Bone marrow (tissue), 2 donors: ENCODE data around the gene DKK3.

Experiments used
- DNase-seq, 2 donors: peaks; one replicate each; lab custom pipeline; 2025; lab: John Stamatoyannopoulos, UW

Gene DKK3

DNA sequence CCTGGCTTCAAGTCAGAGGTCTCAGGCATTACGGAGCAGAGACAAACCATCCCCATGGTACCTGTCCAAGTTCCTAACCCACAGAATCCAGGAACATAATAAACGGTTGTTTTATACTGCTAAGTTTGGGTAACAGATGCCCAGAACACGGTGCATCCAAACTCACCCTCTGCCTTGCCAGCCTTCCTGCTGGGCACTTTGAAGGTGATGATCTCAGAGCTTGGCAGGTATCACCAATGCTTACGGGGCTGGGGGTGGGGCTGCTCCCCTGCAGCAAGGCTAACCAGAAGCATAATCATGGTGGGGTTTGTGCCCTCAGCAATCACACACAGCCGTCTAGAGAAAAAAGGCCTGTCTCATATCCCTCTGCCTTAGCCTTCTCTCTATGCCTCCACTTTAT lies 27.1 kb downstream of the DKK3 start:
- DNase-seq, result no peak

DNA sequence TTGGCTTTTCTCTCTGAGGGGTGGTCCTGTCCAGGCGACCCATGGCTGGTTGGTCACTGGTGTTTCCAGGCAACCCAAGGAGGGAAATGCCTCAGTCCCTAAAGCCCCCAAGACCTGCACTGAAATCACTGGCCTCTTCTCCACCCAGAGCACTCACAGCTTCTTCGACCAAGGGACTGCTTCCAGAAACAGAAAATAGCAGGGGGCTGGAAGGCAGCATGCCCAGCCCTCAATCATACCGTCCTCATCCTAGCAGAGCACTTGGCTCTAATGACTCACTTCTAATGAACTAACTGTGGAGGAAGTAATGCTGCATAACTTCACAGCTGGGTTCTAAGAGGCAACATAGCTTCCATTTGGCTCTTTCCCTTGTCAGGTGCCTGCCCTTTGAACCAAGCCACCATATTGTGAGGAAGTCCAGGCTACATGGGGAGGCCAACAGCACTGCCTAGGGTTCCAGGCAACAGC lies 27.6 kb downstream of the DKK3 start:
- DNase-seq, result no peak

DNA sequence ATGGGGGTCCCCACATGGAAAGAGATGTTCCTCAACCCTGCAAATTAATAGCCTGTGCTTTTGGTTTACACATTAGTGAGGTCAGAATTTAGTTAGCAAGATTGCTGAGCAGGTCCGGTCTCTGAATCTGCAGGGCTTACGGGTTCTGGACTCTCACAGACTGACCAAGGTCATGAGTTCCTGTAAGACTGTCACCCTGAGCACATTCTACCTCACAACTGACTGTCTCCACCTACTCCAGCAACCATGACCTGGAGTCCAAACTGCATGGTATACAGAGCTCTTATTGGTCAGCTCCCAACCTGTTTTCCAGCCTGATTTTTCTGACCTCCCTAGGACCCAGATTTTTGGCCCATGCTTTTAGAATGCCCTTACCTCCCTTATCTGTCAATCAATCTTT lies 28.2 kb downstream of the DKK3 start:
- DNase-seq, result no peak

DNA sequence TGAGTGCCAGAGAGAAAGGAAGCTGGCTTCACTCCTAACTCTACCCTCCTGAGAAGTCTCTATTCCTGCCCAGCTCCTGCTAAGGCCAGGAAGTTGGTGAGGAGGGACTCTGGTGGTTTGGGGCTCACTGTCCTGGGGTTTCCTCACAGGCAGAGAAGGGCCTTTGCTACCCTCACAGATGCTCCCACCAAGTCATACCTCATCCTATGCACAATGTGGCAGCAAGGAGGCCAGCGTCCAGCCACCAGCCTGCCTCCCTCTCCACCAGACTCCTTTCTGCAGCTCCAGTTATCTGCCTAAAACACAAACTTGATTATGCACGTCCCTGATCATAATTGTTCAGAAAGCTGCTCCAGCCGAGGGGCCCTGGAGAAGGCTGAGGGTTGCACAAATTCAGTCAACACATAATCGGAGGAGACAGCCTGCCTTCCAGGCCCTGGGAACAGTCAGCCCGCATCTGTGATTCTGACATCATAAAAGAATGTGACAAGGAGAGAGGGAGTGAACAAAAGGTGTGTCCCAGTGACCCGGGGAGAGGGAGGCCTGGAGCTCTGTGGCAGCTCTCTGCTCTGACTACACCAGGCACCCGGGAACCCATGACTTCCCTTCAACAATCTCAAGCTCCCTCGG lies 28.8 kb downstream of the DKK3 start:
- no peak for DNase-seq

DNA sequence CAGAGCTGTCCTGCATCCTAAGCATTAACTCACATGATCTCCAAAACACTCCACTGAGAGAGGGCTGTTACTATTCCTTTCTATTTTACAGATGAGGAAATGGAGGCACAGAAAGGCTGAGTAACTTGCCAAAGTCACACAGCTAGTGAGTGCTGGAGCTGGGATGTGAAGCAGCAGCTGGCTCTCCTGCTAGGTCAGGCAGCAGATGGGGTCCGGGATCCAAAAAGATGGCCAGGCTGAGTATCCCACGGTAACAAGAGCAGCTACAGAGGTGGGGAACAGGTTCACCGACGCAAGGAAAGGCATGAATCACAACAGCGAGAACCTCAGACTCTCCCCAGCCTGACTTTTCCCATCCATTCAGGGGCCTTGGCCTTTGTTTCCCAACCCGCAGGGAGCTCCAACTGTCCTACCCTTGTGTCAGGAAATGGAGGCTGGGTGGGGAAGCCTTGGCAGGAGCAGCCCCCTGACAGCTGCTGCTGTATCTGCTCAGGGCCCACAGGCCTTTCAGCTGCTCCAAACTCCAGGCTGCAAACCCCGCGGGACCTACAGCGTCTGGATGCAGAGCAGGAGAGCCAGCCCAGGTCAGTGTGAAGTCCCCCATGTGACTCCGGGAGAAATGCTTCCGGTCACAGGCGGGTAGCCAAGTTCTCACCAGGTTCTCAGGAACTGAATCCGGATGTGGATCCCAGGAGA lies 29.5 kb downstream of the DKK3 start:
- no peak for DNase-seq

DNA sequence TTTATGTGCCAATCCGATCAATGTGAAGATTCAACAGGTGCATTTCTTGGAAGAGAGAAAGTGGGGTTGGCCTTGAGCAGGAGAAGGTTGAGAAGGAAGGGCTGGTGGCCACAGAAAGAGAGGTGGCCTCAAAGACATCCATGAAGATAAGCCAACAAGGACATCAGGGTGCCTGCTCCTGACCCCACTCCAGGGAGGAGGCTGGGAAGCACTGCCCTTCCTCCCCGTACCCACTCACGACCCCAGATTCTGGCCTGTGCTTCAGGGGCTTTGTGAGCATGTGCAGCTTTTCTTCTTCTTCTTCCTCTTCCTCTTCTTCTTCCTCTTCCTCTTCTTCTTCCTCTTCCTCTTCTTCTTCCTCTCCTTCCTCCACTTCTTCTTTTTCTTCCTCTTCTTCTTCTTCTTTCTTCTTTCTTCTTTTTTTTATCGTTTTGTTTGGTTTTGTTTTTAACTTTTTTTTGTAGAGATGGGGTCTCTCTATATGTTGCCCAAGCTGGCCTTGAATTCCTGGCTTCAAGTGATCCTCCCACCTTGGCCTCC lies 30.3 kb downstream of the DKK3 start:
- DNase-seq, result no peak

DNA sequence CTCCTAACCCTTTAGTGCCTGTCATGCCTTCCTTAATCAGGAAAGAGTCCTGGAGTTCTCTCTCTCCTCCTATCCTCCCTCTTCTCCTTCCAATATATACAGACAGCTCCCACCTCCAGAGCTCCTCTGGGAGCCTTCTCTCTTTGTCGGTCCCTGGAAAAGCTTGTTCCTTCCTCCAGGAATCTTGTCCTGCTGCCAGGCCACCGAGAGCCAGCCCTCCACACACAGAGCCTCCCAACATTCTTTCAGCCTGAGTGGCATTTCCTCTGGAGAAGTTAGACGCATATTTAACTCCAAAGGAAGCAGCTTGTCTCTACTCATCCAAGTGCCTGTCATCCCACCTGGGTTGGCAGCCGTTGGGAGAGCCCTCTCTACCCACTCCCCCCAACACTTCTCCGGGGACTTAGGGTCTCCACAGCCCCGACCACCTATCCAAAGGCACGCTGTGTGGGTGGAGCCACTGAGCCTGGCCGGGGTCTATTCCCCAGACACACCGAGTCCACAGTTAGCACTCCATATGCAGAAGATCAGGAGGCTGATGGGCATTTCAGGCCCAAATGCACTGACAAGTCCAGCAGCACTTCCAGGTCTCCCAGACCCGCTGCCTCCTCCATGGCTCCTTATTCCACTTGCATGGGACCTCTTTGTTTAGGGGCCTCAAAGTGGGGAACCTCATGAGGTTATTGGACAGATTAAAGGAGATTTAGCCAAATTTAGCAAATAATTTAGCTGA lies 31.1 kb downstream of the DKK3 start:
- no peak for DNase-seq

DNA sequence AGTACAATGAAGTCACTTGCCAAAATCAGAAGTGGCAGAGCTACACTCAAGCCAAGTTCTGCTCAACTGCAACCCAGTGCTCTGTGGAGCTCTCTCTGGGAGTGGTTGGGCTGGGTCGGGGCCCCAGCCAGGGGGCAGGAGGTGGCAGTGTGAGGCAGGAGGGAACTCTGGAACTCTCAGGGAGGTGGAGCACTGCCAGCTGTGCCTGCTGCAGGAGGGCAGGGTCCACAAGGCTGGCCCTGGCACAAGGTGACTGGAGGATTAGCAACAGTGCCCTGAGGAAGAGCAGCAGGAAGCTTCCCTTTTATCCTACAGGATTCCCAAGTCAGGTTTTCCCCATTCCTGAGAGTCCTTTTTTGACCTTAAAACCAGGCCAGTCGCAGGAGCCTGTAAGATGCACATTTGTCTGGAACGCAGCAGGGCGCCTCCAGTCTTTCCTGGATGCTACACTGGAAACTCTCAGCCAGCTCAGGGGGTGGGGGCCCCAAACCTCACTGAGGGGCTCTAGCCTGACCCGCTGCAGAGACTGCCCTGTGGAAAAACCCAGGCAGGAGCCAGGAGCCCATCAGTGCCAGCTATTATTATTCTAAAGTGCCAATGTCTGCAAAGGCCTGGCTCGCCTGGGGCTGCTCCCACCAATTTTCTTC lies 31.8 kb downstream of the DKK3 start:
- no peak for DNase-seq

DNA sequence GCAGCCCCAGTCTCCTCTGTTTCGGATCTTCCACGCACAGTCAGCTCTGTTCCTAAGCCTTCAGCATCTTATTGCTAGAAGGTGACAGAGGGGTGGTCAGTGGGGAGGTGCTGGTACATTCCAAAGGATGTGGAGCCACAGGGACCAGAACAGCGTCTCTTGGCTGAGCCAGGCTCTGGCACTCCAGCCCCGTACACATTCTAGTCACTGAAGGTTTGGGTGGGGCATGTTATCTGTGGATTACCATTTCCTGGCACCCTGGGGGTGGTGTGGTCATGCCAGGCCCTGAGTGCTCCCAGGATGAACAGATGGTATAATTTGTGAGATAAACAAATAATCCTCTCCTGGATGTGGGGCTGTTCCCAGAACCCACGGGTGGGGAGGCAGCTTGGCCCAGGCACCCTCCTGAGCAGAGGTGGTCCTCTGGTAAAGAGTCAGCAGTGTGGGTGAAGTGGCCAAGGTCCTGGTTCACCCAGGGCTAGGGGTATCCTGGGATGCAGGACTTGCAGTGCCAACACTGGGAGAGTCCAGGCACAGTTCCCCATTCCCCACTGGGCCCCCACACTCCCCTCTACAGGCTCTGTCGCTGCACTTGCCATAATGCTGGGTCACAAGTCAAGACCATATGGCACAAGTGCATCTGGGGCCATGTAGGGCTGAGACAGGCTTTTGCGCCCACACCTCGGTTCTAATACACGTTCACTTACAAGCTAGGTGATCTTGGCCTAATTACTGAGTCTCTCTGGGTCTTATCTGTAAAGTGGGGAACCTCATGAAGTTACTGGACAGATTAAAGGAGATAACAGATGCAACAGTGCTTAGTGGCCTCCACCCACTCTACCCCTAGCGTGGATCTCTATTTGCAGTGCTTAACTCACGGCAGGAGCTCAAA lies 33.0 kb downstream of the DKK3 start:
- DNase-seq, result no peak

DNA sequence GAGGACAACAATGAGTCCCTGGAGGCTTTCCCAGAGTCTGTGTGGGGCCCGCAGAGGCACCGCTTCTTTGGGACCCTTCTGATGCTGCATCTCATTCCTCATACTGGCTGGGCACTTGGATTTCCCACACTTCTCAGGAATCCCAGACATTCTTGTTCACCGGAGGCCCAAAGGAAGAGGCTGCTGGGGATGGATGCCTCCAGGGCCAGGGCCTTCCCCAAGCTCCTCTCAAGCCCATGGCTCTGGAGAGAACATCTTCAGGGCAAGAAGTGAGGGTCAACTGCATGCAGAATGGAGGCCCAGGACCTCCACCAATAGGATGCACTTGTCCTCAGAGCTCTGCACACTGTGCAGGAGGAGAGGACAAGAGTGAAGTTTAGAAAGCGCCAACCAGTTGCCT lies 34.6 kb downstream of the DKK3 start:
- no peak for DNase-seq

DNA sequence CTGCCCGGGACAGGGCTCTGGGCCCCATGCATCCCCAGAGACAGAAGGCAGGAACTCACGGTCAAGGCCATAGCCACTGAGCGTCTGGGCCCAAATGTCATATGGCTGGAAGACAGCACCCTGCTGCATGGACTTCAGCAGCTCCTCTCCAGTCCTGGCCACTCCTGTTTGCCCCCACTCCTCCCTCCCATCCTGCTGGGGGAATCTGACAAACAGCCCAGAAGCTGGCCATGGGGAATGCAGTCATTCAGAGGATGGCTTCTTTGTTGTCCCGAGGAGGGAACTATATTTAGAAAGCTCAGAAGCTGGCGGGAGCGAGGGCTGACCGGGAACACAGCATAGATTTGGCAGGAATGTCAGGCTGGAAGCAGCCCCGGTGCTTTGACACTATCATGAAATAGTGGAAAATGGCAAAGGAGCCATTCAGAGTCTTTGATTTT lies 35.0 kb downstream of the DKK3 start:
- no peak for DNase-seq

DNA sequence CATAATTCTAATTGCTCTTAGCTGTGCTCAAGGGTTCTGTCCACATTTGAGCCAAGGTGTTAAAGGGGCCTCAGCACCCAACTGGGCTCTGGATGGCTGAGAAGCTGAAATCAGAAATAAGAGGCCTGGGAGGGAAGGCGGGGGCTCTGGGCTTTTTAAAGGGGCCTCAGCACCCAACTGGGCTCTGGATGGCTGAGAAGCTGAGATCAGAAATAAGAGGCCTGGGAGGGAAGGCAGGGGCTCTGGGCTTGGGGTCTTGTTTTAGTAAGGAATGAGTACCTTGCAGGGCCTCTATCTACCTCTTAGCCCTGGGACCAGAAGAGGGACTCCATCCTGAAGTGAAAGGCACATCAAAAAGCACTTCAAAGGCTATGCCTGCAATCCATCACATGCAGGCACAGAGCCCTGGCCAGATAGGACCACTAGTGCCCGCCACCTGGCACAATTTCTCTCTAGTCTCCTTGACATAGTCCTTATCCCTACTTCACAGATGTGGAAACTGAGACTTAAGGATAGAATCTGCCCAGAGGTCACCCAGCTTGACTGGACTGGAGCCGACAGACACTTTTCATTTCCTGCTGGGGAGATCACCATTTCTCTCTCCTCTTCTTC lies 35.6 kb downstream of the DKK3 start:
- no peak for DNase-seq

DNA sequence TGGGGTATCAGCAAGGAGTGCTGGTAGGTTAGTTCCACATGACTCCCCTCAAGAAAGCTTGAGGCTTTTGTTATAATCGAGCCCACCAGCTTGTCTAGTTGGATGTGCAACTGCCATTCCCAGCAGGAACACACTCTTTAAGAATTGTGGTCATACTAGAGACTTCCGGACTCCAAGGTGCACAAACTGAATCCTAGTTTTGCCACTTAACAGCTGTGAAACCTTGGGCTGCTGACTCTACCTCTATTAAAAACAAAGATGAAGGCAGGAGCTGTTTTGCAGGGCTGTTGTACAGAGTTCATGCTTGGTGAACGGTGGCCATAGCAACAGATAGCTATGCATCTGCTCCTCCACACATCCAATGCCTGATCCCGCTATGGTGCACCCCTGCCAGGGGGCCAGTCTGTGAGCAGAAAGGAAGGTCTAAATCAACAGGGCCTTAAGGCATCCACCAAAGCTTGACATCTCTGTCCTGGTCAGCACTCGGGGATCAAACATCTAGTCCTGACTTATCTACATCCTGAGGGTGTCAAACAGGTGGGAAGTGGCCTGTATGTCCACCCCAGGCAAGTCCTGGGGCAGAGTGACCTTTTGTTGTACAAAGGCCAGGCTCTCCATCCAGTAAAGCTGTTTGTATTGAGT lies 36.4 kb downstream of the DKK3 start:
- DNase-seq, result no peak

DNA sequence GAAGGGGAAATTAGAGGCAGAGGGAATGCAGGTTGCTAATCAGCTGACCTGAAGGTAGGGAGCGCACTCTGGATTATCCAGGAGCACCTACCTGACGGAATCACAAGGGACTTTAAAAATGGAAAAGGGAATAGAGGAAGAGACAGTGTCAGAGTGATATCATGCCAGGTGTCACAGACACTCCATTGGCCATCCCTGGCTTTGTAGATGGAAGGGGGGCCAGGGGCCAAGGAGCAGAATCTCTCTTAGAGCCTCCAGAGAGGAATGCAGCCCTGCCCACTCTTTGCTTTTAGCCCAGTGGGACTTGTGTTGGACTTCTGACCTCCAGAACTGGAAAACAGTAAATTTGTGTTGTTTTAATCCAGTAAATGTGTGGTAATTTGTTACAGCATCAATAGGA lies 37.9 kb downstream of the DKK3 start:
- no peak for DNase-seq

DNA sequence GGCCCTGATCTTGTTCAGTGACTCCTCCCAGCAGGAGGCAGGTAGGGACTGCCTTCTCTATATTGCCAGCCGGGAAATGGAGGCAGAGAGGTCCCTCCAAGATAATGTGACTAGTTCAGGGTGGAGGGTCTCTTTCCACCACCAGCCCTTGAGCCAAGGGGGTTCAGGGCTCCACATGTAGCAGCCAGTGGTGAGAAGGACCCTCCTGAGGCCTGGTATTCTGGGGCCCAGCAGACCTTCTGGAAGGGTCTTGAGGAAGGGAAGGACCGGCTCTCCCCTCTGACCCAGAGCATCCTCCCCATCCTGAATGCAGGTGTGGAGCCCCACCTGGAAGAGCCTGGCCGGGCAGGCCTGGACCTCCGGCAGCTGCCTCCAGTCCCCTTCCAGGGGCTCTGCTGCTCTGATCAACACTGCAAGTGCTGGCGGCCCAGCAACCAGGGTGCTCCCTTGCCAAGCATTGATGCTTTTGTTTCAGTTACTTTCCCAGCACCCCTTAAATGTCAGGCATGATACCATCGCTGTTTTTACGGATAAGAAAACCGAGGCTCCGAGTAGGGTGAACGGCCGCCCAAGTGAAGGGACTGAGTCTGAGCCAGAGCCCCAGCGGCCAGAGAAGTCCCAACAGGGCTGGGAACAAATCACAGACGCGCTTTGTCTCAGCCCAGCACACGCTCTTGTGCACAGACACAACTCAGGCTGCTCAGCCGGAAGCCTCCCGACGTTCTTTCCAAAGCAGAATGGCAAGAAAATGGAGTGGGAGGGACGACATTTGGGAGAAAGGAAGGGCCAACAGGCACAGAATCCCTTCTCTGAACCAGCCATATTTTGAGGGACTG lies 38.8 kb downstream of the DKK3 start:
- no peak for DNase-seq

DNA sequence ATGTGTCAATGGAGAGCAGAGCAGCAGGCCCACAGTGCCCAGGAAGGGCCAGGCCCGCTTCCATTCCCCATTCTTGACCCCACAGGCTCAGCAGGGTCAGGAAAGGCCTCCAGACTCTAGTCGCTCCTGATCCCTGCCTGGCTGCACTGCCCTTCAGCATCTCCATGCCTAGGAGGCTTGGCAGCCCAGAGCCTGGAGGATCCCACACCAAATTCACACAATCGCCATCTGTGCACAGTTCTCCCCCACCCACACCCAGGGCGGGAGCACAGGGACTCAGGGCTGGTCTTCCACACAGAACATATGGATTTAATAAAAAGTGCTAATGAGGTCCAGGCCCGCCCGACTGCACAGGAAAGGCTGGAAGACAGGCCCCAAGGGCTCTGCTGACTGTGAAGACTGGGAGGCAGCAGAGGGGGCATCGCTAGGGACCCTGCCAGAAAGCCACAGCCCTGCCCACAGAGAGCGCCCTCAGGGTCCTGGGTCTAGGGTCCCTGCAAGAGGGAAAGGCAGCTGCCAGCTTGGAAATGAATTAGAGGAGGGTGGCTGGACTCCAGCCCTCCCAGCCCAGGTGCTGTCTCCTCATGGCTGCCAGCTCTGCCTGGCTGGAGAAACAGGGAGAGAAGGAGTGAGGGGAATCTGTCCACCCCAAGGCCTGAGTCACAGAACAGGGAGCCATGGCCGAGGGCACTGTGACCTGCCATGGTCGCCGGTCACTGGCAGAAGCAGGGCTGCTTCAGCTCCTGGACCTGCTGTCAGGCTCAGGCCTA lies 39.7 kb downstream of the DKK3 start:
- DNase-seq, result no peak

DNA sequence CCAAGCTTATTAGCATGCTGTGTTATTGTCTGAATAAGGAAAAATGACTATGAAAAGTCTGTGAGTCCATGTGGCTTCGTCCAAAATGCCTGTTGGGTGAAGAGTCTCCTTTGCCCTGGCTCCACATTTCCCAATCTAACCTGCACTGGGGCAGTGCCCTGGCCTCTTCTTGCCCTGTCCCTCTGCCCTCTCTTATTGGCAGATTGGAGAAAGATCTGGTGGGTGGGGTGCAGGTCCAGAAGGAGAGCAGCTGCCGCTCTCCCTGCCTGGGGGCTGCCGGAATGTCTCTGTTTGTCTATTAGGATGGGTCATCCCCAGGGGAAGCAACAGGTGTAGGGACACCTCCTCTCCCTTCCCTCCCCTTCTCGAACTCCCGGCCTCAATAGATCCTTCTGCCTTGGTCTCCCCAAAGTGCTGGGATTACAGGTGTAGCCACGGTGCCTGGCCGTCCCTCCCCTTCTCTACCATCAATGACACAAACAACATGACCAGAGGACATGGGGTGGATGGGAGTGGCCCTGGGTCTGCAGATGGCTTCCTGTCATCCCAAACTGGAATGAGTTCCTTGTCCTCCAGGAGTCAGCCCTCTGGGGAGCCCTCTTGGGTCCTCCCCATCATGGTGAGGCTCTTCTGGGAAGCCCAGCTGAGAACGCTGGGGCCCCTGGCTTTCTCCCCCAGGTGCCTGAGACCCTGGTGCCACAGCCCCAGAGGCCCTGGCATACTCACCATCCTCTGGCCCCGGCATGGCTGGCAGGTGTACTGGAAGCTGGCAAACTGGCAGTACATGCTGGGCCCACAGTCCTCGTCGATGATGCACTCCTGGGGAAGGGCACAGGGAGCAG lies 40.5 kb downstream of the DKK3 start:
- no peak for DNase-seq
